HL-60 (cell line): ENCODE measurements around the gene DDX56.

Source experiments
- DNase-seq, 2 experiments: peaks; one replicate each; pipeline ENCODE4 v3.0.0-alpha.2; 2010 to 2020; ENCODE audit warnings: low read depth in 1 of 2, low spot score in 1 of 2
- H3K27ac ChIP-seq: fragments of 250-450 bp; sonication (Bioruptor Pico); replicated peaks from 2 replicates; pipeline ENCODE4 v1.5.1; 2020; ENCODE audit warnings: mild to moderate bottlenecking, moderate library complexity
- H3K27me3 ChIP-seq: fragments of 250-450 bp; sonication (Bioruptor Pico); 2 replicates; pipeline ENCODE4 v1.5.1; 2021; ENCODE audit warnings: mild to moderate bottlenecking, moderate library complexity; ENCODE audit not compliant: insufficient read depth, poor library complexity, severe bottlenecking
- H3K4me3 ChIP-seq: replicated peaks from 2 replicates; pipeline ENCODE4 v1.5.1; 2011; ENCODE audit warnings: mild to moderate bottlenecking, control low read depth, low read length; ENCODE audit not compliant: insufficient read depth
- GABPA ChIP-seq: IDR thresholded peaks from 2 replicates; pipeline ENCODE4 v1.6.1; 2012; ENCODE audit warnings: low read depth
- POLR2AphosphoS5 ChIP-seq: IDR thresholded peaks from 2 replicates; pipeline ENCODE4 v1.6.1; 2012; ENCODE audit warnings: low read depth
- SPI1 ChIP-seq: IDR thresholded peaks from 2 replicates; pipeline ENCODE4 v1.6.1; 2012; ENCODE audit warnings: low read depth, mild to moderate bottlenecking, borderline replicate concordance
- TF ChIP-seq, protein P1 (sequence below): IDR thresholded peaks from one replicate; pipeline ENCODE4 v1.5.1; 2011; ENCODE audit warnings: low read length, control low read depth, inconsistent platforms; ENCODE audit not compliant: insufficient read depth
- TF ChIP-seq, protein P2 (sequence below): IDR thresholded peaks from 2 replicates; pipeline ENCODE4 v1.6.1; 2012; ENCODE audit warnings: low read depth; ENCODE audit not compliant: insufficient replicate concordance

Gene DDX56

DNA sequence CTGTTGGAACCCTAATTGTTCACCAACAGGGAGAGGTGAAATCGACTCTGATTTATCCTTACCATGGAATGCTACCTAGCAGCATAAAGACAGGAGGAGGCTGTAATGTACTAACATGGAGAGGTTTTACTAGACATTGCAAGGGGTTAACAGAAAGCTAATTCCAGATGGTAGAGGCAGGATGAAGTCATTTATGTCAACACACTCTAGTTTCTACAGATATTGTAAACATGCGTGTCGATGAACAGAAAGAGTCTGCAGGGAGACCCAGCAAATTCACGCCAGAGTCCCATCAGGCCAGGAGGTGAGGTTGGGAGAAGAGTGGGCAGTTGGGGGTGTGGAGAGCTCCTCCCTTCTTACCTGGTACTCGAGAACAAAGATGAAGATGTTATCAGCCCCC is 39.6 kb downstream of the DDX56 start:
- H3K4me3 ChIP-seq, result no peak overlapping the region
- TF ChIP-seq GABPA (no peak), SPI1 (no peak), POLR2AphosphoS5 (no peak)
- TF ChIP-seq, protein P1, sequence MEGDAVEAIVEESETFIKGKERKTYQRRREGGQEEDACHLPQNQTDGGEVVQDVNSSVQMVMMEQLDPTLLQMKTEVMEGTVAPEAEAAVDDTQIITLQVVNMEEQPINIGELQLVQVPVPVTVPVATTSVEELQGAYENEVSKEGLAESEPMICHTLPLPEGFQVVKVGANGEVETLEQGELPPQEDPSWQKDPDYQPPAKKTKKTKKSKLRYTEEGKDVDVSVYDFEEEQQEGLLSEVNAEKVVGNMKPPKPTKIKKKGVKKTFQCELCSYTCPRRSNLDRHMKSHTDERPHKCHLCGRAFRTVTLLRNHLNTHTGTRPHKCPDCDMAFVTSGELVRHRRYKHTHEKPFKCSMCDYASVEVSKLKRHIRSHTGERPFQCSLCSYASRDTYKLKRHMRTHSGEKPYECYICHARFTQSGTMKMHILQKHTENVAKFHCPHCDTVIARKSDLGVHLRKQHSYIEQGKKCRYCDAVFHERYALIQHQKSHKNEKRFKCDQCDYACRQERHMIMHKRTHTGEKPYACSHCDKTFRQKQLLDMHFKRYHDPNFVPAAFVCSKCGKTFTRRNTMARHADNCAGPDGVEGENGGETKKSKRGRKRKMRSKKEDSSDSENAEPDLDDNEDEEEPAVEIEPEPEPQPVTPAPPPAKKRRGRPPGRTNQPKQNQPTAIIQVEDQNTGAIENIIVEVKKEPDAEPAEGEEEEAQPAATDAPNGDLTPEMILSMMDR, result no peak
- TF ChIP-seq, protein P2, sequence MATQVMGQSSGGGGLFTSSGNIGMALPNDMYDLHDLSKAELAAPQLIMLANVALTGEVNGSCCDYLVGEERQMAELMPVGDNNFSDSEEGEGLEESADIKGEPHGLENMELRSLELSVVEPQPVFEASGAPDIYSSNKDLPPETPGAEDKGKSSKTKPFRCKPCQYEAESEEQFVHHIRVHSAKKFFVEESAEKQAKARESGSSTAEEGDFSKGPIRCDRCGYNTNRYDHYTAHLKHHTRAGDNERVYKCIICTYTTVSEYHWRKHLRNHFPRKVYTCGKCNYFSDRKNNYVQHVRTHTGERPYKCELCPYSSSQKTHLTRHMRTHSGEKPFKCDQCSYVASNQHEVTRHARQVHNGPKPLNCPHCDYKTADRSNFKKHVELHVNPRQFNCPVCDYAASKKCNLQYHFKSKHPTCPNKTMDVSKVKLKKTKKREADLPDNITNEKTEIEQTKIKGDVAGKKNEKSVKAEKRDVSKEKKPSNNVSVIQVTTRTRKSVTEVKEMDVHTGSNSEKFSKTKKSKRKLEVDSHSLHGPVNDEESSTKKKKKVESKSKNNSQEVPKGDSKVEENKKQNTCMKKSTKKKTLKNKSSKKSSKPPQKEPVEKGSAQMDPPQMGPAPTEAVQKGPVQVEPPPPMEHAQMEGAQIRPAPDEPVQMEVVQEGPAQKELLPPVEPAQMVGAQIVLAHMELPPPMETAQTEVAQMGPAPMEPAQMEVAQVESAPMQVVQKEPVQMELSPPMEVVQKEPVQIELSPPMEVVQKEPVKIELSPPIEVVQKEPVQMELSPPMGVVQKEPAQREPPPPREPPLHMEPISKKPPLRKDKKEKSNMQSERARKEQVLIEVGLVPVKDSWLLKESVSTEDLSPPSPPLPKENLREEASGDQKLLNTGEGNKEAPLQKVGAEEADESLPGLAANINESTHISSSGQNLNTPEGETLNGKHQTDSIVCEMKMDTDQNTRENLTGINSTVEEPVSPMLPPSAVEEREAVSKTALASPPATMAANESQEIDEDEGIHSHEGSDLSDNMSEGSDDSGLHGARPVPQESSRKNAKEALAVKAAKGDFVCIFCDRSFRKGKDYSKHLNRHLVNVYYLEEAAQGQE, result no peak
- no peaks in the 10 kb centered on the region for H3K27me3 ChIP-seq
- H3K27ac ChIP-seq, result no peak overlapping the region
- DNase-seq, result no peak

DNA sequence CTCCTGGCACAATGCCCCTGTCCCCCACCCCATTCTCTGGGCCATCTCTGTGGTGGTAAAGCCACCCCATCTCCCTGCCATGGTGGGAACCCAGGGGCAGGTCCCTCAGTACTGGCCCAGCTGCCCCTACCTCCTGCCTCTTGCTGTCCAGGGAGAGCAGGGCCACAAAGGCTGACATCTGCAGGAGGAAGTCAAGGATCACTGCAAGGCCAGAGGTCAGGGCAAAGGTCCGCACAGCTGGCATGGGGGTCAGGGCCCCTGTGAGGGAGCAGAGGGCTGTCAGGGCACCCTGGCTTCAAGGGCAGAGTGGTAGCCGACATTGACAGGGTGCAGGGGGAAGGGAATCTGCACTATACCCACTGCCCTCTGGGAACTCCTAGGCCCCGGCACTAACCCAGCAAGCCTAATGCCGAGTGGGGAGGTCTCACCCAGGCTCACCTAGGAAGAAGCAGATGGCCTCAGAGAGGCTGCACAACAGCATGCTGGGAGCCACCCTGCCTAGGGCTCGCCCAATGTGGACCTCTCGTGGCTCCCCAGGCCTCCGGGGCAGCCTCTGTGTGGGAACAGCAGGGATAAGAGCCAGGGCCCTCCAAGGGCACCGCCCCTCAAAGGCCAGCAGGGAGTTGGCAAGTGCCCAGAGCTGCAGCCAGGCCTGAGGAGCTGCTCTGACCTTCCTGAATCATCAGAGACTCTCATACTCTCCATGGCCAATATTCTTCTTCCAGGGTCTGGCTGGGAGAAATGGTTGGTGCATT is 40.2 kb downstream of the DDX56 start:
- TF ChIP-seq GABPA (no peak), POLR2AphosphoS5 (no peak), SPI1 (no peak)
- TF ChIP-seq, protein P1, result no peak
- TF ChIP-seq, protein P2, result no peak
- no peak for DNase-seq
- H3K27ac ChIP-seq, result no peak overlapping the region
- H3K4me3 ChIP-seq, result no peak overlapping the region
- H3K27me3 ChIP-seq, result no peaks in the 10 kb centered on the region

DNA sequence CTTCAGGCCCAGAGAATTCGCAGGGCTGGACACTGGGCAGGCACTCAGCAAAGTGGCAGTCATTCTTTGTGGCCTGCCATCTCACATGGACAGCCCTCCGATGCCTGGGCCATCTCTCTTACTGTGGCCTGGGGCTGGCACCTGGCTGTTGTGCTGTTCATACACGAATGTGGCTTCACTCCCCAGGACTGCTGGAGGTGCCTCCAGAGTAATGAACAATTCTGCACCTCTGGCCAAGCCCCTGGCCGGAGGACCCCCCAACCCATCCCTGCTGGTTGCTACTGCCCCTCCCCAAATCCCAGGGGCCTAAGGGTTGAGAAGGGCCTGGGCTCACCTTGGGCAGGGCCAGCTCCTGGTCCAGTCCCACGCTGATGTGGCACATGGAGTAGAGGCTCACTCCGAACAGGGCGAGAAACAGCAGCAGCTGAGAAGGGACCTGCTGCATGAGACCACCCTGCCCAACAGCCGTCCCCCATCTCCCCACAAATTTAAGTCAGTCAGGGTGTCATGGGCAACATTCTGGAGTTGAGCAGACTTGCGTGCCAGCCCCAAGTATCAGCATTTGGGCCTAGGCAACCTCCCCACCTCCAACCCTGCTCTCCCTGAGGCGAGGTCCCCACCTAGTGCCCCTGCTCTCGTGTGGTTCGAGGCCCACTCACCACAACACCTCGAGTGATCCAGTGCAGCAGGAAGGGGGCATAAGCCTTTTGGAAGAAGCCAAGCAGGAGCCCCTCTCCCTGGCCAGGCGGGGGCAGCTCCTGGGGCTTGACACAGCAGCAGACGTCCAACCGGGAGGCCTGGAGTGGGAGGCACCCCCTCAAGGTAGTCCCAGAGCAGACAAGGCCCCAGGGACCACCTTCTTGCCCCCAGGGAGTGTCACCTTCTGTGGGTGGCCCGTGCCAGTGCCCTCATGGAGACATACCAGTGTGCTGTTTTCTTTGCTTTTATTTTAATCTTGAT is 42.0 kb downstream of the DDX56 start:
- H3K27ac ChIP-seq, result no peak overlapping the region
- no peaks in the 10 kb centered on the region for H3K27me3 ChIP-seq
- no peak for TF ChIP-seq SPI1
- TF ChIP-seq, protein P1, result no peak
- no peak for TF ChIP-seq GABPA
- TF ChIP-seq, protein P2, result no peak
- TF ChIP-seq POLR2AphosphoS5, result no peak
- DNase-seq, result no peak
- no peak overlapping the region for H3K4me3 ChIP-seq
